Erythroblast (primary cell): ENCODE measurements around the gene DACH1.

Source experiments
- GATA1 ChIP-seq: IDR thresholded peaks from 2 replicates; pipeline ENCODE4 v1.6.1; 2011; ENCODE audit warnings: low read depth, mild to moderate bottlenecking, control low read depth, low read length, moderate library complexity
- POLR2A ChIP-seq: IDR thresholded peaks from 2 replicates; pipeline ENCODE4 v1.6.1; 2011; ENCODE audit warnings: mild to moderate bottlenecking, low read length

GRCh38 chr13:71877256-71877653 lies 10.3 kb upstream of the DACH1 start:
- TF ChIP-seq POLR2A (no peak), GATA1 (no peak)
